A549 (cell line): Measurements from ENCODE around the gene INPP1. TPM values are rescaled to one million over a fixed set of nuclear protein-coding genes. Genes with fewer than 3 reads are reported as not detected.
A peak's percentile ranks its signal among the peaks of the same experiment; 100 is the strongest.

ENCODE experiments used
- ATAC-seq, 2 experiments: fragments of 200-7000 bp in 1 of 2; fragments of >200 bp in 1 of 2; cut with Nextera tagmentation in 1 of 2; cut with Tn5 transposase in 1 of 2; 3 replicates each; pipeline versions ENCODE4 v1.8.0 to v1.9.1; 2018 to 2020; ENCODE audit warnings: mild to moderate bottlenecking in 1 of 2, moderate library complexity in 1 of 2
- CTCF ChIA-PET: fragments of 300-600 bp; sonication (Branson Sonifier 250); formaldehyde crosslinking; extraction: SDS; loops from one replicate; lab custom pipeline; 2021; ENCODE audit warnings: antibody characterized with exemption, inconsistent platforms; lab: Yijun Ruan, JAX
- POLR2A ChIA-PET: fragments of 350-600 bp; formaldehyde crosslinking; extraction: SDS; loops from one replicate; lab custom pipeline; 2021; ENCODE audit warnings: antibody characterized with exemption, inconsistent platforms; lab: Yijun Ruan, JAX
- DNase-seq, 2 experiments: peaks; one replicate each; pipeline versions ENCODE4 v3.0.0 to v3.0.0-alpha.2; 2011 to 2016; ENCODE audit warnings: low read depth in 1 of 2, low spot score in 1 of 2
- FAIRE-seq: peaks from 2 replicates; lab custom pipeline; 2011; peaks lifted over from hg19 to GRCh38; lab: Jason Lieb, UNC
- H3K27ac ChIP-seq, 2 experiments: fragments of >200 bp; sonication (Bioruptor Twin); formaldehyde crosslinking; 3 replicates each; pipeline ENCODE4 v1.5.1; 2016 to 2017
- H3K4me1 ChIP-seq: fragments of >200 bp; sonication (Bioruptor Twin); formaldehyde crosslinking; 3 replicates; pipeline ENCODE4 v1.6.1; 2016
- H3K4me2 ChIP-seq: fragments of >200 bp; sonication (Bioruptor Twin); formaldehyde crosslinking; 3 replicates; pipeline ENCODE4 v1.6.1; 2016
- H3K4me3 ChIP-seq: fragments of >200 bp; sonication (Bioruptor Twin); formaldehyde crosslinking; 3 replicates; pipeline ENCODE4 v1.5.1; 2016
- H3K9me3 ChIP-seq: fragments of >200 bp; sonication (Bioruptor Twin); formaldehyde crosslinking; 3 replicates; pipeline ENCODE4 v1.6.1; 2016
- ATOH8 ChIP-seq: fragments of 250-450 bp; sonication (Bioruptor Pico); IDR thresholded peaks from 2 replicates; pipeline ENCODE4 v1.5.0; 2020; ENCODE audit warnings: low read depth, mild to moderate bottlenecking, moderate library complexity
- BCL3 ChIP-seq: fragments of >200 bp; sonication (Bioruptor Twin); formaldehyde crosslinking; IDR thresholded peaks from 3 replicates; pipeline ENCODE4 v1.6.1; 2016
- BHLHE40 ChIP-seq: IDR thresholded peaks from 2 replicates; pipeline ENCODE4 v1.6.1; 2012; ENCODE audit warnings: low read depth, low read length, inconsistent platforms
- CBX8 ChIP-seq: fragments of 200-600 bp; sonication (generic); IDR thresholded peaks from 2 replicates; pipeline ENCODE4 v1.6.1; 2016
- CHD4 ChIP-seq: fragments of 200-600 bp; sonication (generic); IDR thresholded peaks from 2 replicates; pipeline ENCODE4 v1.6.1; 2016; ENCODE audit warnings: antibody characterized with exemption, mild to moderate bottlenecking, borderline replicate concordance
- CTCF ChIP-seq: fragments of >200 bp; sonication (Bioruptor Twin); formaldehyde crosslinking; IDR thresholded peaks from 3 replicates; pipeline ENCODE4 v1.5.1; 2016
- ELK1 ChIP-seq: fragments of 150-350 bp; IDR thresholded peaks from 2 replicates; pipeline ENCODE4 v1.6.1; 2014; ENCODE audit warnings: low read depth, mild to moderate bottlenecking, low read length
- EP300 ChIP-seq, 2 experiments: fragments of >200 bp; sonication (Bioruptor Twin); formaldehyde crosslinking; IDR thresholded peaks; 2 replicates in 1 of 2; 3 replicates in 1 of 2; pipeline ENCODE4 v1.6.1; 2016 to 2017
- HES2 ChIP-seq: fragments of >200 bp; sonication (Bioruptor Twin); formaldehyde crosslinking; IDR thresholded peaks from 2 replicates; pipeline ENCODE4 v1.6.1; 2016
- HEYL ChIP-seq: fragments of 250-450 bp; sonication (Bioruptor Pico); IDR thresholded peaks from 2 replicates; pipeline ENCODE4 v1.8.0; 2021; ENCODE audit warnings: mild to moderate bottlenecking, moderate library complexity
- HMGXB4 ChIP-seq: fragments of 250-450 bp; sonication (Bioruptor Pico); IDR thresholded peaks from 2 replicates; pipeline ENCODE4 v1.5.0; 2021; ENCODE audit warnings: mild to moderate bottlenecking, moderate library complexity, borderline replicate concordance
- HOXA7 ChIP-seq: fragments of 250-450 bp; sonication (Bioruptor Pico); IDR thresholded peaks from 2 replicates; pipeline ENCODE4 v1.5.0; 2020; ENCODE audit warnings: mild to moderate bottlenecking, moderate library complexity
- HOXB5 ChIP-seq: fragments of 250-450 bp; sonication (Bioruptor Pico); IDR thresholded peaks from 2 replicates; pipeline ENCODE4 v1.5.0; 2020; ENCODE audit warnings: mild to moderate bottlenecking, moderate library complexity
- KDM1A ChIP-seq: fragments of 200-600 bp; sonication (generic); IDR thresholded peaks from 2 replicates; pipeline ENCODE4 v1.6.1; 2016; ENCODE audit warnings: low read depth, mild to moderate bottlenecking
- MAX ChIP-seq: IDR thresholded peaks from 2 replicates; pipeline ENCODE4 v1.6.1; 2012
- MYC ChIP-seq: IDR thresholded peaks from 2 replicates; pipeline ENCODE4 v1.6.1; 2012; ENCODE audit warnings: mild to moderate bottlenecking, inconsistent platforms, low read length, improper control_type of control experiment, borderline replicate concordance
- NPAS2 ChIP-seq: fragments of 250-450 bp; sonication (Bioruptor Pico); IDR thresholded peaks from 2 replicates; pipeline ENCODE4 v1.8.0; 2022; ENCODE audit warnings: mild to moderate bottlenecking, moderate library complexity, borderline replicate concordance
- NR3C1 ChIP-seq: fragments of >200 bp; sonication (Bioruptor Twin); formaldehyde crosslinking; IDR thresholded peaks from 3 replicates; pipeline ENCODE4 v1.6.1; 2017
- PBX3 ChIP-seq: IDR thresholded peaks from 2 replicates; pipeline ENCODE4 v1.6.1; 2012
- PHF8 ChIP-seq: fragments of 200-600 bp; sonication (generic); IDR thresholded peaks from 2 replicates; pipeline ENCODE4 v1.6.1; 2016; ENCODE audit warnings: low read depth, mild to moderate bottlenecking, antibody characterized with exemption, moderate library complexity, borderline replicate concordance
- POLR2AphosphoS2 ChIP-seq: conservative IDR thresholded peaks from 2 replicates; pipeline ENCODE4 v1.6.1; 2012; ENCODE audit warnings: low read length, improper control_type of control experiment, inconsistent platforms
- RARB ChIP-seq: fragments of 250-450 bp; sonication (Bioruptor Pico); IDR thresholded peaks from 2 replicates; pipeline ENCODE4 v1.8.0; 2021; ENCODE audit warnings: mild to moderate bottlenecking, moderate library complexity
- RFX5 ChIP-seq: fragments of 450-650 bp; IDR thresholded peaks from 2 replicates; pipeline ENCODE4 v1.7.1; 2014; ENCODE audit warnings: antibody characterized with exemption, mild to moderate bottlenecking, moderate library complexity
- SMC3 ChIP-seq: fragments of >200 bp; sonication (Bioruptor Twin); formaldehyde crosslinking; IDR thresholded peaks from 3 replicates; pipeline ENCODE4 v1.6.1; 2018; ENCODE audit warnings: inconsistent platforms
- TP53 ChIP-seq: fragments of 250-450 bp; sonication (Bioruptor Pico); IDR thresholded peaks from 2 replicates; pipeline ENCODE4 v1.5.0; 2021; ENCODE audit warnings: mild to moderate bottlenecking, moderate library complexity
- USF2 ChIP-seq: fragments of 450-650 bp; IDR thresholded peaks from 2 replicates; pipeline ENCODE4 v1.6.1; 2014; ENCODE audit warnings: antibody characterized with exemption
- ZFP36 ChIP-seq: fragments of 450-650 bp; IDR thresholded peaks from 2 replicates; pipeline ENCODE4 v1.6.1; 2014; ENCODE audit warnings: borderline replicate concordance; ENCODE audit not compliant: partially characterized antibody
- WGBS: methylation state at CpG from one replicate; pipeline ENCODE4 v1.1.6; 2017; ENCODE audit errors: missing lambda C conversion rate; 5-methylcytosine and 5-hydroxymethylcytosine counted together
- polyA plus RNA-seq, 4 experiments: library from polyadenylated mRNA; depleted of rRNA in 3 of 4; stranded (reverse); fragments of >200 nt; fragmentation: RNase III in 1 of 4; extraction: RNeasy Plus Mini Kit Qiagen cat#74134 plus additional on column Dnase treatment in 1 of 4; gene quantifications; 2 replicates in 3 of 4; 3 replicates in 1 of 4; pipeline ENCODE4 v1.2.3, GENCODE V29; 2011 to 2017

Gene INPP1
- polyA plus RNA-seq, 2 of the 4 experiments (the other 2 are of a cell fraction), result 12.8 to 18.4 TPM

- no peak for DNase-seq
- no peak for FAIRE-seq
- TF ChIP-seq NPAS2 (CRISPR knock-in tag) (no peak), SMC3 (no peak), RFX5 (no peak), TP53 (no peak), ZFP36 (no peak), MAX (no peak), HES2 (no peak), CHD4 (no peak), CTCF (no peak), MYC (no peak), EP300 (IDR thresholded peaks at IDR 0.05) (no peak), BHLHE40 (no peak), KDM1A (no peak), RARB (CRISPR knock-in tag) (no peak), HEYL (CRISPR knock-in tag) (no peak)
- Histone ChIP-seq H3K4me3 (peak overlapping the region; percentile 84; the same call in 2 of the 3 replicates), H3K4me2 (peak overlapping the region; percentile 86), H3K27ac (peak overlapping the region; percentile 90 to 98; a peak in 3 of 6 replicates), H3K9me3 (no peaks in the 10 kb centered on the region), H3K4me1 (peaks cover 24% of the 10 kb centered on the region)
- POLR2A ChIA-PET, result interaction anchor here (0.6 kb wide), 1 partner anchor 58 kb away, joined by 4 read pairs; no protein-coding TSS in a partner anchor
- no peak for ATAC-seq
- CTCF ChIA-PET, result interaction anchor here (1.4 to 1.6 kb wide), 2 partner anchors 27 to 101 kb away, joined by 4 read pairs; no protein-coding TSS in a partner anchor
- 64% methylated on average over 2 of the region's 2 CpGs for WGBS
Observed at GRCh38 chr2:190409616-190410015, 66.2 kb downstream of the INPP1 start.

GRCh38 chr2:190410166-190410565 lies 66.8 kb downstream of the INPP1 start:
- no peak for FAIRE-seq

More at GRCh38 chr2:190410166-190410565, 66.8 kb downstream of the INPP1 start:
- H3K4me3 ChIP-seq, result no peak overlapping the region
- CTCF ChIA-PET, result interaction anchor here (0.6 to 1.6 kb wide), 3 partner anchors 28 to 107 kb away, joined by 3 to 4 read pairs (median 4); no protein-coding TSS in a partner anchor
- H3K4me1 ChIP-seq, result peaks cover 20% of the 10 kb centered on the region; the same call in 2 of the 3 replicates
- POLR2A ChIA-PET, result interaction anchor here (0.6 kb wide), 1 partner anchor 58 kb away, joined by 4 read pairs; no protein-coding TSS in a partner anchor
- 93% methylated on average over 3 of the region's 3 CpGs for WGBS
- no peak overlapping the region for H3K27ac ChIP-seq
- no peak for ATAC-seq
- TF ChIP-seq USF2 (no peak), TP53 (no peak), HOXB5 (no peak), POLR2AphosphoS2 (no peak), PBX3 (no peak), PHF8 (no peak), HES2 (no peak), ATOH8 (CRISPR knock-in tag) (no peak), ELK1 (no peak), CBX8 (no peak), HMGXB4 (CRISPR knock-in tag) (no peak), BCL3 (no peak), HOXA7 (CRISPR knock-in tag) (no peak), NR3C1 (no peak), HEYL (CRISPR knock-in tag) (no peak)
- no peaks in the 10 kb centered on the region for H3K9me3 ChIP-seq
- H3K4me2 ChIP-seq, result peak overlapping the region; percentile 86; the same call in 1 of the 3 replicates
- no peak for DNase-seq
